PC-3 (cell line): Measurements from ENCODE around the gene DIS3L2. TPM values are rescaled to one million over a fixed set of nuclear protein-coding genes. Genes with fewer than 3 reads are reported as not detected.
"Not testable (repeated sequence)": the region's sequence is repeated elsewhere in the genome, so short reads cannot be mapped to it uniquely, and the experiment has no call there.

Experiments used
- ATAC-seq: fragments of 200-7000 bp; cut with Tn5 transposase; 2 replicates; pipeline ENCODE4 v1.9.1; 2020; ENCODE audit warnings: mild to moderate bottlenecking, moderate library complexity
- BruUV-seq: library from RNA; stranded (reverse); fragments of 400-500 nt; replicated peaks from 2 replicates; lab custom pipeline; 2021; lab: Mats Ljungman, UMichigan
- CTCF ChIA-PET: fragments of 300-600 bp; sonication (Branson Sonifier 250); formaldehyde crosslinking; loops from one replicate; lab custom pipeline; 2022; ENCODE audit warnings: antibody characterized with exemption; lab: Charles Lee
- POLR2A ChIA-PET: fragments of 300-600 bp; sonication (Branson Sonifier 250); formaldehyde crosslinking; loops from one replicate; lab custom pipeline; 2022; ENCODE audit warnings: antibody characterized with exemption; ENCODE audit not compliant: unreplicated experiment; lab: Charles Lee
- DNase-seq: peaks from one replicate; pipeline ENCODE4 v3.0.0-alpha.2; 2015
- H2AFZ ChIP-seq: fragments of 300-600 bp; sonication (generic); 2 replicates; pipeline ENCODE4 v1.6.0; 2016; ENCODE audit warnings: antibody characterized with exemption, low read length
- H3F3A ChIP-seq: fragments of 300-600 bp; sonication (generic); one replicate; pipeline ENCODE4 v1.6.0; 2017; ENCODE audit warnings: antibody characterized with exemption, low read length, control low read depth, mild to moderate bottlenecking; ENCODE audit not compliant: unreplicated experiment
- H3K27ac ChIP-seq: fragments of 300-600 bp; sonication (generic); 2 replicates; pipeline ENCODE4 v1.5.1; 2016; ENCODE audit warnings: mild to moderate bottlenecking, low read length
- H3K27me3 ChIP-seq: fragments of 300-600 bp; sonication (generic); 2 replicates; pipeline ENCODE4 v1.6.1; 2016; ENCODE audit warnings: low read length, mixed read lengths
- H3K36me3 ChIP-seq: fragments of 300-600 bp; sonication (generic); 2 replicates; pipeline ENCODE4 v1.6.1; 2016; ENCODE audit warnings: low read depth, mixed run types, low read length, mixed read lengths
- H3K4me1 ChIP-seq: fragments of 300-600 bp; sonication (generic); 2 replicates; pipeline ENCODE4 v1.5.1; 2016; ENCODE audit warnings: low read length; ENCODE audit not compliant: insufficient read depth
- H3K4me2 ChIP-seq: fragments of 300-600 bp; sonication (generic); 2 replicates; pipeline ENCODE4 v1.6.0; 2016; ENCODE audit warnings: low read length
- H3K4me3 ChIP-seq: fragments of 300-600 bp; sonication (generic); 2 replicates; pipeline ENCODE4 v1.5.1; 2016; ENCODE audit warnings: mild to moderate bottlenecking, low read length, mixed read lengths
- H3K79me2 ChIP-seq: fragments of 300-600 bp; sonication (generic); 2 replicates; pipeline ENCODE4 v1.6.1; 2017; ENCODE audit warnings: low read length, mixed read lengths
- H3K9ac ChIP-seq: fragments of 300-600 bp; sonication (generic); 2 replicates; pipeline ENCODE4 v1.6.0; 2016; ENCODE audit warnings: mild to moderate bottlenecking, low read length
- H3K9me2 ChIP-seq: fragments of 300-600 bp; sonication (generic); replicated peaks from 2 replicates; pipeline ENCODE4 v1.6.1; 2016; ENCODE audit warnings: mixed run types, low read length, mixed read lengths
- H3K9me3 ChIP-seq: fragments of 300-600 bp; sonication (generic); 2 replicates; pipeline ENCODE4 v1.6.1; 2016; ENCODE audit warnings: low read length, mixed read lengths
- H4K20me1 ChIP-seq: fragments of 300-600 bp; sonication (generic); 2 replicates; pipeline ENCODE4 v1.6.1; 2016; ENCODE audit warnings: low read length, mixed read lengths
- EZH2 ChIP-seq: fragments of 300-600 bp; sonication (generic); IDR thresholded peaks from one replicate; pipeline ENCODE4 v1.6.1; 2017; ENCODE audit warnings: antibody characterized with exemption, mild to moderate bottlenecking, low read length; ENCODE audit not compliant: unreplicated experiment
- EZH2phosphoT487 ChIP-seq: fragments of 300-600 bp; sonication (generic); IDR thresholded peaks from 2 replicates; pipeline ENCODE4 v1.6.1; 2018; ENCODE audit warnings: mild to moderate bottlenecking, antibody characterized with exemption, low read length, borderline replicate concordance
- intact Hi-C: fragments of 100-400 bp; cut with micrococcal nuclease; formaldehyde crosslinking; loops from 2 replicates; pipeline ENCODE4 v1.9.0; 2023
- total RNA-seq: library from RNA; depleted of rRNA; stranded (reverse); fragments of >200 nt; gene quantifications from 2 replicates; pipeline ENCODE4 v1.2.3, GENCODE V29; 2014
- TF ChIP-seq, protein P1 (sequence below): fragments of 300-600 bp; sonication (generic); conservative IDR thresholded peaks from 2 replicates; pipeline ENCODE4 v1.5.1; 2017; ENCODE audit warnings: antibody characterized with exemption, low read depth, mild to moderate bottlenecking, low read length

The DIS3L2 gene
- total RNA-seq, 1 experiment from 2014 or later = 22.8 TPM

DNA sequence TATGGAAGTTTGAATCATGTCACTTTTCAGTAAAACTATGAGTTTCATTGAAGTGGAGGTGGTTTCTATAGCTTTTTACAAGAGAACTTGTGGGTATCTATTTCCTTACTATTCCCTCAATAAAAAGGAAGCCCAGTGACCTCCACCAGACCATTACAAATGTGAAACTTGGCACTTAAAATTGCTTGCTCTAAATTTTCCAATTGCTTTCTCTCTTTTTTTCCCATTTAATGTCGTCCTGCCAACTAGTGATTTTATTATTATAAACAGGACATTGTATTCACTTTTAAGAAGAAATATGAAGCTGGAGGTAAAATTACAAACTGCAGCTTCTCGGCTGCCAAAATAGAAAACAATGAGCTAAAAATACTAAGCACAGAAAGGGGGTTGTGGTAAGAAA is 208.9 kb downstream of the DIS3L2 start:
- ChIA-PET POLR2A (no interaction called here), CTCF (no interaction called here)
- H3K4me1 ChIP-seq = no peaks in the 10 kb centered on the region
- intact Hi-C loops = no loop called here
- no peaks in the 10 kb centered on the region for H3K79me2 ChIP-seq
- H2AFZ ChIP-seq = no peak overlapping the region
- DNase-seq (no peak), ATAC-seq (no peak)
- no peaks in the 10 kb centered on the region for H3K9me2 ChIP-seq
- H3K36me3 ChIP-seq = no peaks in the 10 kb centered on the region
- H3F3A ChIP-seq = no peaks in the 10 kb centered on the region
- TF ChIP-seq EZH2phosphoT487 (no peak), EZH2 (no peak)
- TF ChIP-seq, protein P1, sequence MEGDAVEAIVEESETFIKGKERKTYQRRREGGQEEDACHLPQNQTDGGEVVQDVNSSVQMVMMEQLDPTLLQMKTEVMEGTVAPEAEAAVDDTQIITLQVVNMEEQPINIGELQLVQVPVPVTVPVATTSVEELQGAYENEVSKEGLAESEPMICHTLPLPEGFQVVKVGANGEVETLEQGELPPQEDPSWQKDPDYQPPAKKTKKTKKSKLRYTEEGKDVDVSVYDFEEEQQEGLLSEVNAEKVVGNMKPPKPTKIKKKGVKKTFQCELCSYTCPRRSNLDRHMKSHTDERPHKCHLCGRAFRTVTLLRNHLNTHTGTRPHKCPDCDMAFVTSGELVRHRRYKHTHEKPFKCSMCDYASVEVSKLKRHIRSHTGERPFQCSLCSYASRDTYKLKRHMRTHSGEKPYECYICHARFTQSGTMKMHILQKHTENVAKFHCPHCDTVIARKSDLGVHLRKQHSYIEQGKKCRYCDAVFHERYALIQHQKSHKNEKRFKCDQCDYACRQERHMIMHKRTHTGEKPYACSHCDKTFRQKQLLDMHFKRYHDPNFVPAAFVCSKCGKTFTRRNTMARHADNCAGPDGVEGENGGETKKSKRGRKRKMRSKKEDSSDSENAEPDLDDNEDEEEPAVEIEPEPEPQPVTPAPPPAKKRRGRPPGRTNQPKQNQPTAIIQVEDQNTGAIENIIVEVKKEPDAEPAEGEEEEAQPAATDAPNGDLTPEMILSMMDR = no peak
- H3K27me3 ChIP-seq = no peaks in the 10 kb centered on the region
- BruUV-seq = no TSS peak
- H3K9me3 ChIP-seq = no peaks in the 10 kb centered on the region
- no peak overlapping the region for H3K9ac ChIP-seq
- no peak overlapping the region for H3K4me2 ChIP-seq
- no peaks in the 10 kb centered on the region for H4K20me1 ChIP-seq
- H3K4me3 ChIP-seq = no peak overlapping the region
- H3K27ac ChIP-seq = no peak overlapping the region

DNA sequence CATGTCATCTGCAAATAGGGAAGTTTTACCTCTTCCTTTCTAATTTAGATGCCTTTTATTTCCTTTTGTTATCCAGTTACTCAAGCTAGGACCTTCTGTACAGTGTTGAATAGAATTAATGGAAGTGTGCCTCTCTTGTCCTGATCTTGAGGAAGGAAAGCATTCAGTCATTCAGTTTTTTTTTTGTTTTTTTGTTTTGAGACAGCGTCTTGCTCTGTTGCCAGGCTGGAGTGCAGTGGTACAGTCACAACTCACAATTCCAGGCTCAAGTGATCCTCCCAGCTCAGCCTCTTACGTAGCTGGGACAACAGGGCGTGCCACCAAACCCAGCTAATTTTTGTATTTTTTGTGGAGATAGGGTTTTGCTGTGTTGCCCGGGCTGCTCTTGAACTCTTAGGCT is 213.1 kb downstream of the DIS3L2 start:
- ATAC-seq (no peak), DNase-seq (no peak)
- Histone ChIP-seq H3K27me3 (no peaks in the 10 kb centered on the region), H3K4me2 (no peak overlapping the region), H3F3A (no peaks in the 10 kb centered on the region), H3K4me3 (no peak overlapping the region), H2AFZ (no peak overlapping the region), H3K27ac (no peak overlapping the region), H3K4me1 (0 out of 2 replicates have a peak, but pooled peaks cover 4% of the 10 kb centered on the region), H3K36me3 (no peaks in the 10 kb centered on the region), H3K9me2 (no peaks in the 10 kb centered on the region), H3K79me2 (no peaks in the 10 kb centered on the region), H4K20me1 (no peaks in the 10 kb centered on the region), H3K9ac (no peak overlapping the region), H3K9me3 (no peaks in the 10 kb centered on the region)
- BruUV-seq = no TSS peak
- ChIA-PET CTCF (no interaction called here), POLR2A (interaction anchor here (0.6 kb wide), 1 partner anchor 27 kb away, joined by 3 read pairs; no protein-coding TSS in a partner anchor)
- intact Hi-C loops = no loop called here
- TF ChIP-seq EZH2phosphoT487 (no peak), EZH2 (no peak)
- TF ChIP-seq, protein P1 = no peak

DNA sequence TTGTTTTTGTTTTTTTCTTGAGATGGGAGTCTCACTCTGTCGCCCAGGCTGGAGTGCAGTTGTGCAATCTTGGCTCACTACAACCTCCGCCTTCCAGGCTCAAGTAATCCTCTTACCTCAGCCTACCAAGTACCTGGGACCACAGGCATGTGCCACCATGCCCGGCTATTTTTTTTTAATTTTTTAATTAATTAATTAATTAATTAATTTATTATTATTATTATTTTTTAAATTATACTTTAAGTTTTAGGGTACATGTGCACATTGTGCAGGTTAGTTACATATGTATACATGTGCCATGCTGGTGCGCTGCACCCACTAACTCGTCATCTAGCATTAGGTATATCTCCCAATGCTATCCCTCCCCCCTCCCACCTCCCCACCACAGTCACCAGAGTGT is 215.1 kb downstream of the DIS3L2 start:
- H3F3A ChIP-seq, H3K4me1 ChIP-seq, H3K9me3 ChIP-seq, H3K4me2 ChIP-seq, ATAC-seq, DNase-seq, BruUV-seq, H3K4me3 ChIP-seq, H3K27me3 ChIP-seq, H4K20me1 ChIP-seq, intact Hi-C loops, CTCF ChIA-PET, POLR2A ChIA-PET, H3K9ac ChIP-seq, H3K27ac ChIP-seq, H2AFZ ChIP-seq, H3K79me2 ChIP-seq, H3K36me3 ChIP-seq, H3K9me2 ChIP-seq: not testable (repeated sequence)
